NCI-H1694 (cell line): ENCODE results near the gene ING4.

Experiments
- DNase-seq: peaks from one replicate; lab custom pipeline; 2025; lab: John Stamatoyannopoulos, UW

ING4 gene

DNA sequence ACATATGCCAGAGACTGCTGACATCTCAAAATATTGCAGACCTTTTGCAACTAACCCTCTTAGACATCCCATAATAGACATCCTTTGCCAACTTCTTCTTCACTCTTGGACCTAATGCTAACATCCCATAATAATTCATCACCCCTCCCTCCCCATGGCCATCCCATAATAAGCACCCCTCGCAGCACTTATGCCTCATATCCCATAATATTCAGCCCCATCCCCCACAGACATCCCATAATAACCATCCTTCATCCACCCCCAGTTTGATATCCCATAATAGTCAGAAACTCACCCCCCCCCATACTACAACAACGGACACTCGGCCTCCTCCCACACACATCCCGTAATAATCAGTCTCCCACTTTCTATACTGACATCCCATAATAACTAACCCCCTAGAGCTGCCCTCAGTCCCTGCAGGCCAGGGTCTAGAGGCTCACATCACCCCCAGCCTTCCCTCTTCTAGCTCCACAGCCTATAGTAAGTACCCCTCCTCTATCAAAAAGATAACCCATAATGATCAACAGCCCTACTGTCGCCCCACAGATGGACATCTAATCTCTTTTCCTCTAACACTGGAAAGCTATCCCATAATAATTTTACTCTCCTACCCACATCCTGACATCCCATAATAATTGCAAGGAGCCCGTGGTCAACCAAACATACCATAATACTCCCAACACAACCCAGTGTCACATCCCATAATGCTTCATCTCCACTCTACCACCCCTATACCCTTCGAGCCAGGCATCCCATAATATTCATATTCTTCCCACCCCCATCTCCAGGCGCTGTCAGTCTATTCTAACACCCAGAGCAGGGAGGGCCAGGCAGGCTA is 54.9 kb downstream of the ING4 start:
- DNase-seq, result peak; percentile 72

GRCh38 chr12:6606331-6607131 is 56.4 kb downstream of the ING4 start:
- DNase-seq, result no peak

DNA sequence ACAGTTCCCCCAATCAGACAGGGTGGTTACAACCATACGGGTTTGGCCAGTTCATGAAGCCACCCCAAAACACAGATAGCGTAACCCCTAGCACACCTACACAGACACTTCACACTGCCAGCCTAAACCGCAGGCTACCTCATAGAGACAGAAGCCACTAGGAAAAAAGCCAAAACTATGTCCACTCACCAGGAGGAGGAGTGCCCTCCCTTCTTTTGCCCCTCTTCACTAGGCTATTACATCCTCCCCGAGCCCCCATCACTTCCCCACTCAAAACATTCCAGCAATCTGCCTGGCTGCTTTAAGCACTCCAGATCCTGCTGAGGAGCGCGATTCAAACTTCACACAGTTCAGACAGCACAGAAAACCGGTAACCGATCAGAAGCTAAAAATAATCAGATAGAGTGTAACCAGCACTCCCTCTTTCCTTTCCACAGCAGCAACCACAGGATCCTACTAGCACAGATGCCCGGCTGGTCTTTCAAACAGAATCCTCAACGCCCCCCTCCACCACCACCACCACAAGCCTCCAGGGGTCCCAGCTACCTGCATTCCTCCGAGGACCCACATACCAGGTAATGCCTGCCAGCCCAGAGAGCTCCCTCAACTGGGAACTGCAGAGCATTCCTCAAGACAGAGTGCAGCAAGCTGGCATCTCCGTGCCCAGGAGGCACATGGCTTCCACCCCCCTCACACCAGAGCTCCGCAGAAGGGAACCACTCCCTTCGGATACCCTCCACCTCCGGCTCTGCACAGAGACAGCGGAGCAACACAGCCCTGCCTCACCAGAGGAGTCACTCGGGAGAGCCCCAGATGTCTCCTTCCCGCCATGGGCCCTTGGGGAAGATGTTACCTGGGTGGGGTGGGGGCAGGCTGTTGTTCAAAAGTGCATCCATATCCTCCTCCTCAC is 57.2 kb downstream of the ING4 start:
- DNase-seq, result no peak

DNA sequence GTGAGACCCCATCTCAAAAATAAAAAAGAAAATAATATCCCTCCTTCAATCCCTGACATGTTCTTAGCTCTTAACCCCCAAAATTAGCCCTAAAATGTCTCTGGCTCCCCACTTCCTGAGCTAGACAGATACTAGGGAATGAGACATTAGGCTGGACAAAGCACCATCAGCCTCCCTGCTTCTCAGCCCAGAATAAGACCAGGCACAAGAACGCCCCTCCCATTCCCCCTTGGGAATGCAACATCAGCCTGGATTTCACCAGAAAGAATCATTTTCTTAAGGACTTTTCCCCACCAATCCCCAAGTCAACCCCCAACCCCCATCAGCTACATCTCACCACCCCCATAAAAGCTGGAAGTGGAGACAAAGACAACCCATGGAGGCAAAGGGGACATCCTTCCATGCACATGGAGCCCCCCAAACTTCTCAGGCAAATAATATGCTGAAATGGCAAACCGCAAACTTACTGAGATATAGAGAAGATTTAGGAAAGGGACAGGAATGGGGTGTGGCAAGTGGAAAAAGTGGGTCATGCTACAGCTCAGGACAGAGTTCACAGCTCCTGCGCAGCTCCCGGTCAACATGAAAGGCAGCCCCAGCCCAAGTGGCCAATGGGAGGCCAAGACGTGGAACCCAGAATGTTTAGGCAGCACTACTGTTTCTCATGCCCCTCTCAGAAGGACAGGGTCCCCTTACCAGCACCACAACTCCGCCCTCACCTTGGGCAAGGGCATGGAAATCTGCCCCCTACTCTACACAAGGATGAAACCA is 58.5 kb downstream of the ING4 start:
- DNase-seq, result no peak

- DNase-seq, result peak; percentile 86
Measured at GRCh38 chr12:6603095-6603567, 59.8 kb downstream of the ING4 start.

DNA sequence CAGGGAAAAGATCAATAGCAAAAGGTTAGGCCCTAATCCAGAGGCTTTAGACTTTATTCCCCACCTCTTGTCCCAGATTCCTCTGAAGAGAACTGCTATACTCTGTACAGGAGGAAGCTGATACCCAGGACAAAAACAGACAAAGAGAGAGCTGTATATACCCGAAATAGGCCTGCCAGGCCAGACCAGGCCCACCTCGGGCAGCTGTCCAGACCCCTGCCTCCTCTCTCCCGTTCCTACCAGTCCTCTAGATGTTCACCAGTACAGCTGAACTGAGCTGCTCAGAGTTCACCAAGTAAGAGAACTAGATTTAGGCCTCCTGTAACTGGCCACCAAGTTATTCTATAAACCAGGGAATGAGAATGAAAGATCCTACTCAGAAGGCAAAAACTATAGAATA is 60.4 kb downstream of the ING4 start:
- DNase-seq, result no peak
